RPMI8226 (cell line): ENCODE data around the gene KLF13.

Experiments
- DNase-seq: peaks from one replicate; pipeline ENCODE4 v3.0.0-alpha.2; 2015

KLF13 gene

DNA sequence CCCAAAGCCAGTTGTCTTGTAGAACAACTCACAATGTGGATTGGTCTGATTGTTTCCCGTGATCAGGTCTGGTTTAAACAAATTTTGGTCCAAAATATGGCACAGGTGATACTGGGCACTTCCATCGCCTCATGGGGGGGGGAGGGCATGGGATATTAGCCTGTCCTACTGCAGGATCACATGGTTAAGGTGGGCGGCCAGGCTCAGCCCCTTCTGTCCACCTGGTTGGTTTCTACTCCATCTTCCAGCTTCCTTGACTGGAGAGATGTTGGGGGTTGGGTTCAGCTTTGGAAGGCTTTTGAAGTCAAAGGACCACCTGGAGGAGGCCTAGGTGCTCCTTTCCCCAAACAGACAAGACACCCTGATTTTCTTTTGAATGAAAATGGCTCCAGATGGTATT lies 7.2 kb downstream of the KLF13 start:
- no peak for DNase-seq

DNA sequence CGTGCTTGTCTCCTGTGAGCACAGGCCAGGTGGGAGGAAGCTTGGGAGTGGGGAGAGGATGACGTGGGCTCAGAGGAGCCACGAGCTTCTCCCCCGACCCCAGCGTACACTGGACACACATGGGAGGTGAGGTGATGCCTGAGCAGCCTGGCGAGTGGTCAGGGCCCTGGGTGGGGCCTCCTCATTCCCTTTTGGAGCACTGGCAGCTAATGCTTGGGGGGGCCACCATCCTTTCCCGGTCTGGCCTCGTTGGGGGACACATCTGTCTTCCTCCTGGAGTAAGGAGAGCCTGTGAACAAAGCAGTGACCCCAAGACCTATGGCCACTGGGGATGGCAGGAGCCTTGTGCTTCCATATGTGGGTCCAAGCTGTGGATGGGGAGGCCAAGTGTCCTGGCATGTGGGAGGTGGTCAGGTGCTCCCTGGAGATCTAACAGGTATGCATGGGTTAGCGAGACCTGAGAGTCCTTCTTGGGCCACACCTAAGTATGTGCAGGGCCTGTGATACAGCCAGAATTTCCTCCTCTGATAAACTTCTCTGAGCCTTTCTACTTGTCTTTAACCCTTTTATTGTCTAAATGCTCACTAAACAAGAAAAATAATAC lies 9.5 kb downstream of the KLF13 start:
- DNase-seq: no peak

DNA sequence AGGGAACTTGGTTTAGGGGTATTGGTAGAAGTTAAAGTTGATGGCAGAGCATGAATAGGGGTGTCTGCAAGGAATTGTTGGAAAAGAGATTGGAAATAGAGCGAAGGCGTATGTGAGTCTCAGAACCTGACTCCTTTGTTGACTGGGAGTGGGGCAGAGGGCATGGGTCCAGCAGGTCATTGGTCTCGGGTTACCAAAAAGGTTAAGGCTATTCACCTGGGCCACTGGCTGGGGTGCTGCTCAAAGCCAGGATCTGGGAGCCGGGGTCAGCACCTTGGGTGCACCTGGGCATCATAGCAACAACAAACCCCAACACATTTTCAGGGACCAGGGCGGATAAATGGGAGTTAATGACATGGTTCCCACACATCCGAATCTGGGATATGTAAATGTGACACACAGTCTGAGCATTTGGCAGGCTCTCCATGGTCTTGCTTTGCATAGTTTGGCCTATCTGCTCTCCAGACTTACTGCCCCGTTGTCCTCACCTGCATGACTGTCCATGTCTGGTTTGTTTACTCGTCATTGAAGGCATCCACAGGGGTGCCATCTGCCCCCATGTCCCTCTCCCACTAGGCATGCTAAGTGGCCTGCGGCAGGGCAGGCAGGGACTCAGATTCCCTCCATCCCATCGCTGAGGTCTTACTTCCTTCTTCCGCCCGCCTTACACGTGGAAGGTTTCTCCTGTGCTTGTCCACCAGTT lies 10.1 kb downstream of the KLF13 start:
- no peak for DNase-seq

DNA sequence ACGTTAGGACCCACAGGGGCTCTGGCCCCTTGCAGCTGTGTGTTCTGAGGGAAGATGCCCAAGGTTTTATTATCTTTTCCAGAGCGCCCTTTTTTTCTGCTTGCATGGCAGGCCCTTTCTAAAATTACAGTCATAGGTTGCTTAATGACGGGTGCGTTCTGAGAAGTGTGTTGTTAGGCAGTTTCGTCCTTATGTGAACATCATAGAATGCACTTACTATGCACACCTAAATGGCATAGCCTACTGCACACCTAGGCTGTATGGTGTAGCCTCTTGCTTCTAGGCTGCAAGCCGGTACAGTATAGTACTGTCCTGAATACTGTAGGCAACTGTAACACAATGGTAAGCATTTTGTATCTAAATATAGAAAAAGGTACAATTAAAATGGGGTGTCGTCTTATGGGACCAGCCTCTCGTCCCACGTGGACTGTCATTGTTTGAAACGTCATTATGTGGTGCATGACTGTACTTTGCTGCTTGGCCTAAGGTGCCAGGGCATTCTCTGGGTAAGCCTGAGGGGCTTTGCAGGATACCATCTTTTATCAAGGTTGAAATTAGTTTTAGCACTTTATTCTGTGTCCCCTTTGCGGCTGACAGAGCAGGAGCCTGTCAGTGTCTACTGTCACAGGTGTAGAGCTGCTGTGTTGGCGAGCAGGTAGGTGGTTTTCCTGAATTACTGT lies 10.9 kb downstream of the KLF13 start:
- peak; percentile 42 for DNase-seq

DNA sequence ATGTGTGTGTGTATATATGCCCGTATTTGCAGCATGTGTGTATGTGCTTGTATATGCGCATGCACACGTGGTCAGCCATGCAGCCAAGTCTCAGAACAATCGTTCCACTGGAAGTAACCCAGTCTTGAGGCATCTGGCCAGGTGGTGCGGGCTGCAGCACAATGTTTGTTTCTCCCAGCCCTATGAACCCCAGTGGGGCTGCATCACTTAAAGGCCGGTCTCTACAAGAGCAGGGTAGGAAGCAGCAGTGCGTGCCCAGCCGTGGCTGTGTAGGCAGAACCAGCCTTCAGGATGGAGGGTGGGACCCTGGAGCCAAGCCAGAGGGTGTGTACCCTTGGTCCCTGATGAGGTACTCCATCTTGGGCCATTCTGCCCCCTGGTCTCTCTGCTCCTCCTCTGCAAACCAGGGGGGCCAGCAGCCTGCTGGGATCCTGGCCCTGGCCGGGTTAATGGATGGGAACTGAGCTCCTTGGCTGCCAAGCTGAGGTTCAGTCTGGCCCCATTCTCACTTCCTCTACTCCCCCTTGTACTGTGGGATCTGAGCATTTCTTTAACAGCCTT lies 11.8 kb downstream of the KLF13 start:
- DNase-seq: peak; percentile 71

DNA sequence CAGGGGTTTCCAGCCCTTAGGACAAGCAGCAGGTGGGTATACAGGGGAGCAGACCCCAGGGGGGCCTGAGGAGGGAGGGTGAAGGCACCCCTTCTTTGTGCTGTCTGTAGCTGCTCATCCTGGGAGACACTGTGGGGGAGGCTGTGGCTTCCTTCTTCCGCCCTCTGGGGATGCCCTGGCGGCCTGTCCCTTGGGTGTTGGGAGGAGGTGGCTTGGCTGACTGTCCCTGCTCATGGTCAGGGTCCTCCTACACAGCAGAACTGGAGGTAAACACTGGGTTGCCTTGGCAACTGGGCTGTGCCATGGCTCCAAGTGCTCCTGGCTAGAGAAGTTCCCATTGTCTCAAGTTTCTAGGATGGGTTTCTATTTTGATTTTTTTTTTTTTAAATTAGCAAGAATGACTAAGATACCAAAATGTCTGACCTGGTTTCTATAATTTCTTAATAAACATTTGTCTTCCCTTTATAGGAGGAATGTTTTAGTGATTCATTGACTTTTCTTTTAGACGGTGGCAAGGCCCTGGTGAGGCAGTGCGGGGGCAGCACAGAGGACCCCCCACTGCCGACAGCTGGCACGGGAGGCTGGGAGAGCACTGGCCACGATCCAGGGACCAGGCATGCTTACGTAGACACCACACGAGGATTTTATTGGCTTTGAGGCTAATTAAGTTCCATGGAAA lies 12.4 kb downstream of the KLF13 start:
- DNase-seq: peak; percentile 54

DNA sequence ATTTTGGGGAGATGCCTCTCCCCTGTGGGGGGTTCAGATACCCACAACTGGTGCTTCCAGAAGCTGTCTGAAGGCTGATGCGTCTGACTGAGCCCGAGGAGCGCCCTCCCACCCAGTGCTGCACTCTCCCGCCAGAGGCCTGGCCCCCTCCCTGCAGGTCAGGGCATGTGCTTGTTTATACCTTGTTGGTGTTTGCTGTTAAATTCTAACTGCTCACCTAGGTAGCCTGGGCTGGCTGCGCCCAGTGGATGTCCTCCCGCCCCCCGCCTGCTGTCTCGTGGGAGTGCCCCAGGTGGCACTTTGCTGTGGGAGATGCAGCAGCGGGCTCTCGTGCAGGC lies 12.9 kb downstream of the KLF13 start:
- peak; percentile 39 for DNase-seq

DNA sequence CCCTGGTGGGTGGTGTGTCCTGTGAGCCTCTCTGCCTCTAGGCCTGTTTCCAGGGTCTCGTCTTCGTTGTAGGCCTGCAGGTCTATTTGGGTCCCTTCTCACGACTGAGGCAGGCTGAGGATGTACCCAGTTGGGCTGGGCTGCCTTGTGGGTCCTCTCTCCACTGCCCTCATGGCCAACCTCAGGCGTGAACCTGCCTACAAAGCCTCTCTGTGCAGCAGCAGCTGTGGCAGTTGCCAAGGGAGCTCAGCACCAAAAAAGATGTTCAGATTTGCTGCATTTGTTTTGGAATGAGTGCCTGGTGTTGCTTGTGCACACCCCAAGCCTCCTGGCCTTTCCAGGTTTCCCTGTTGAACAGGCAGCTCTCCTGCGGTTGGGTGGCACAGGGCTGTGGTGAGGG lies 13.4 kb downstream of the KLF13 start:
- no peak for DNase-seq

DNA sequence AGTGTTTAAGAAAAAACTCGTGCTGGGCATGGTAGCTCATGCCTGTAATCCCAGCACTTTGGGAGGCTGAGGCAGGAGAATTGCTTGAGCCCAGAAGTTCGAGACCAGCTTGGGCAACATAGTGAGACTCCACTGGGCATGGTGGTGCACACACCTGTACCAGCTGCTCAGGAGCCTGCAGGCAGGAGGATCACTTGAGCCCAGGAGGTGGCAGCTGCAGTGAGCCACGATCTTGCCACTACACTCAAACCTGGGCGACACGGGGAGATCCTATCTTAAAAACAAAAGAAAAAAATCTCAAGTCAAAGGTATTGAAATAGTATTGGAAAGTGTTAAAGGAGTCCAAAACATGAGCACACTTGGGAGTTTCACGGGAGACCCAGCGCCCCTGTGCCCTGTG lies 14.0 kb downstream of the KLF13 start:
- no peak for DNase-seq

DNA sequence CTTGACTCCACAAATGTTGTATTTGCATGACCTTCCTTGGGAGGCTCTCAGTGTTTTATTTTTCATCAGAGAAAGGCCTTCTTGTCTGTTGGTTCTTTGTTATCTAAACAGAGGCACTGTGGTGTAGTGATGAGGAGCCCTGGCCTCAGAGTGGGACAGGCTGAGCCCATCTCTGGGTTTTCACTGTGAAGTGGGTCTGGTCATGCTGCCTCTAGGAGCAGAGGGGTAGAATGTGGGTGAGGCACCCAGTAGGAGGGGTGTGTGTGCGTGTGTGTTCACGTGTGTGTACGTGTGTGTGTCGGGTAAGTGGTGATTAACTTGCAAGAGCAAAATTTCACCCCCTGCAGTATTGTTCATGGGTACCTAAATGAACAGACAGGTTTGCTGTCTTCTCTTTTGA lies 14.4 kb downstream of the KLF13 start:
- DNase-seq: no peak

DNA sequence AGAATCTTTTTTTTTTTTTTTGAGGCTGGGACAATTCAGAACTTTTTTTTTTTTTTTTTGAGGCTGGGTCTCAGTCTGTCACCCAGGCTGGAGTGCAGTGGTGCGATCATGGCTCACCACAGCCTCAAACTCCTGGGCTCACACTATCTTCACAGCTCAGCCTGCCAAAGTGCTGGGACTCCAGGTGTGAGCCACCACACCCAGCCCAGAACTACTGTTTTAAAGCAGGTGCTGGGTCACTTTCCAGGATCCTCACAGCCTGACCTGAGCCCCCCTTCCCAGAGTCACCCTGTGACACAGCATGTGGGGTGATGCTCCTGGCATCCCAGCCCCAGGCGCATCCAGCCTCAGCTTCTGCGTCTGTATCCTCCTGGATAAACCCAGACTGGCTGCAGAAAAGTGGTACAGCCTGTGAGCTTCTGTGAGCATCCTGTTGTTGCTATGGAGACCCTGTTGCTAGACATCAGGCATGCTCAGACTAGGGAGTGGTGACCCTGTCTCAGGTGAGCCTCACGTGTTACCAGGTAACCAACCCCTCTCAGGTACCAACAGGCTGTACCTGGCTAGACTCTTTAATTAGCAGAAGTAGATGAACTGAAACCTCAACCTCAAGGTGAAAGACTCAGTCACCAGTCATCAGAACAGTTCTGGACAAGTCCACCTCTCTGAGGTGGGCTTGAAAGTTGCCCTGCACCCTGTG lies 15.0 kb downstream of the KLF13 start:
- DNase-seq: peak; percentile 6

DNA sequence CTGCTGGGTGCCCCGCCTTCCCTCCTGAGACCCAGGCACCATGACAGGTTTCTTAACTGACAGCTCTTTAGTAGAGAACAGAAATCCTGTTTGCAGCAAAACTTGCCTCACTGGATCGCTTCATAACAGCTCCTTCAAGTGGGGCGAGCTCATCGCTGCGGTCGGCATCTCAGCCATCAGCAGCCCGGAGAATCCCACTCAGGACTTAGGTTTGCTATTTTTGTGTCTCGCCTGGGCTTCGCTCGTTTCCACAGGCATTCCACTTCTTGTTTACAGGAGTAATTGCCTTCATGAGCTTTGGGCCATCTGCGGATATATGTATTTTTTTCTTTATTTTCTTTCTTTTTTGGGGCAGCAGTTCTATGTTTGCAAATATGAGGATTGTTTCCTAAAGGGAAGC lies 15.7 kb downstream of the KLF13 start:
- DNase-seq: no peak

DNA sequence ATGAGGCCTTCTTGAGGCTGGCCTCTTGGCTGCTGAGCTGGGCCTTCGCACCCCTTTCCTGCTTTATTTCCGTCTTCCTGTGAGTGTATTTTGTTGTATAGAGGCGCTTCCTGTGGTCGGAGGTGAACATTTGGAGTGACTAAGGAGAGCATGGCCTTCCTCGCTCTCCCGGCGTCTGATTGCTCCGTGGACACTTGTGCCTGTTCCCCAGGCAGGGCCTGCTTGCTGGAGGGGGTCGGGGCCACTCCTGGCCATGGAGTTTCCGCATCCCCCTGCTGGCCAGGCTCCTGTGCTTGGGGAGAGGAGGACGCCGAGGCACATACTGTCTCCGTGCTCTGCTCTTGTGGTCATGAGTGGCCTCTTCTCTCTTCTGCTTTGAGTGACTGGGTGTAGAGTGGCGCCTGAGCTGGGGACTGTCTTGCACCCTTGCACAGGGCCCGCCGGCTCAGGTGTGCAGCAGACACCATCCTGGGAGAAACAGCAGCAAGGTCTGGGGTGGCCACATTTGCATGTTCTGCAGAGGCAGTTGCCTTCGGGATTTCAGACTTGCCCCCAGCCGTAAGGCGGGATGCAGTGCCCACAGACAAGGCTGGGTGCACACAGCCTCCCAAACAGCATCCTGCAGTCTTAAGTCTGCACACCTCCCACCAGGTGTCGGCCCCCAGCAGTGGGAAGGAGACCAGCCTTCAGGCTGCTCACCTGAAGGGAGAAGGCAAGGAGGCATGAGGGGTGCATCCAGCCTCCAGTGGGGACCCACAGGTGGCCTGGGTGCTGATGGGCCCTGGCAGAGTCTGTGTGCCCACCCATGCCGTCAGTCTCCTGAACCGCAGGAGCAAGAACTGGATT lies 16.4 kb downstream of the KLF13 start:
- no peak for DNase-seq

DNA sequence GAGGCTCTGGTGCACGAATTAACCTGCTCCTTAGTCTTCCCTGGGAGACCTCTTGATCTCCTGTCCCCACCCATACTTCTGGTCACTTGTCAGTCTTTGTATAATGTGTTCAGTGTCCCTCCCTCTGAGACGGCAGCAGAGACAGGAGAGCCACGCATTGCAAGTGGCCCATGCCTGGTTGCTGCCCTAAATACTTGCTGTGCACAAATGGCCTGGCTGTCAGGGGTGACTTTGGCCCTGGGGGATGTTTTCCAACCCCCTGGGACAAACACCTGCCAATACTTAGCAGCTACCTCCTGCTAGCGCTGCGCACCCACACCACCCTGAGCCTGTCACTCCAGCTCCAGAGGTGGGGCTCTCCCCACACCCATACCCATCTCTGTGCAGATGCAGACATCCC lies 17.2 kb downstream of the KLF13 start:
- no peak for DNase-seq

DNA sequence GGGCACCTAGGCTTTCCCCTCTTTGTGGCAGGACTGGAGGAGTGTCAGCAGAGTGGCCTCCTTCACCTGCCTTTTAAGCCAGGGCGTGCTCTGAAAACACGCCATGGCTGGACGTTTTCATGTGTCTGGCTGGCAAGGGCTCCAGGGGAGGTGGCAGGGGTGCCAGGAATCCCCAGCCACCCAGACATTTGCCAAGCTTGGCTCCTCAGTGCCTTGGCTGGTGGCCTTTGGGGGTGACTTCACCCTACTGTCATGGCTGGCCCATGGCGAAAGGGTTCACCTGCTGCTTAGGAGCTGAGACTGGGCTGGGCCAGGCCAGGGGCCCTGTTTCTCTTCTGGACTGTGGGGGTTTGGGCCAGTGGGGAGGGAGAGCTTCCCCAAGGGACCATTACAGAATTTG lies 17.6 kb downstream of the KLF13 start:
- no peak for DNase-seq

DNA sequence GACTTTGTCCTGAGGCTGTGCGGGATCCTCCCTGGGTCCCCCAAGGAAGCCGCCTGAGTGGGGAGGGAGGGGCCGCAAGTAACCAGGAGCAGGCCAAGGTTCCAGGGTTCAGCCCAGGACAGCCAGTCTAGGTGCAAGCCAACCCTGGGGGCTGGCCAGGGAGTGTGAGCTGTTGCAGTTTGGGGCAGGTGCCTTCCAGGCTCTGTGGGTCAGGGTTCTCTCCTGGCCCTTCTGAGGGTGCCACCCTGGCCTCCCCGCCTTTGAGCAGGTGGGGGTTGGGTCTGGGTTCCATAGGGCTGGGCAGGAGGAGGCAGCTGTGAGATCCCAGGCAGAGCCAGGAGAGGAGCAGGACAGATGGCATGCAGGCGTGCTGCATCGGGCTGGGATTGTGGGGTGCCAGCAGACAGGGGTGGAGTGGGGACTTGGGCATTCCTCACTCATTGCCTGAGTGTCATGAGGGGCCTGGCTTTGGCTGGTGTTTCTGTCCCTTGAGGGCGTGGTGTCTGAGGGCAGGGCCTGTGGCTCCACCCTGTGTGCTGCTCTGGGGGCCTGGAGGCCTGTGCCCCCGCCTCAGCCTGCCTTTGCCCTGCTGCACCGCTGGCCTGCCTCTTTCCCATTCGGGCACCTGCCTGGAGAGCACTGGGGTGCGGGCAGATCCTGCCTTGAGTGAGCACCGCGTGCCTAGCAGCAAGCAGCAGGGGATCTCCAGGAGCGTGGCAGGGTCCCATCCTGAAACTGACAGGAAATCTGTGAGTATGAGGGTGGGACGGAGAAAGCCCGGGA lies 18.4 kb downstream of the KLF13 start:
- peak; percentile 67 for DNase-seq

DNA sequence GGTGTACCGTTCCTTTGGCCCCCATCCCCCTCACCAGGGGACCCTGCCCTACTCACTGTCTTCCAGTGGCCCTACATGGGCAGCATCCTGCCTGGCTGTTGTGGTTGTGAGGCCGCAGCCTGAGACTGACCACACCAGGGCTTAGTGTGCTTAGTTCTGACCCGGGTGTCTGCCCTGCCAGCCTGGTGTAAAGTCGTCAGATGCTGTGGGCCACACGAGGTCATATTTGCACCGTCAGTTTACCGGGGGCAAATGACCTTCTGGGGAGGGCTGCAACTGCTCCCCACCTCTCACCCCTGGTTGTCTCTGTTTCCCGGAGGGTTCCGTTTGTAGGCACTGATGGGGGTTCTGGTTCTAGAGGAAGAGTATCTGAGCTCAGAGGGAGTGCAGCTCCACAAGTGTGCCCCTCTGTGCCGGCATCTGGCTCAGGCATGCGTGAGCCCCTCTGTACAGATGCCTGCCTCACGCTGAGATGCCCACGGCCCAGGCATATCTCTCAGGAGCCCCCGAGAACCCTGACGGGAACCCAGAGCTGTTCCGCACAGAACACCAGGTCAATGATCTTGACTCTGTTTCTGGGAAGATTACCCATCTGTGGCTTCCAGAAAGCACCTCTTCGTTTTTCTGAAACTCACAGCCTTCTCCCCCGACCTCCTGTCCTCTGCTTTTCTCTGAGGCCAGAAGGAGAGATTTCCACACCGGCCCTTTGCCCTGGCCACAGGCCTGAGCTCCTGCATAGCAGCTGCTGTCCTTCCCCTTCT lies 19.2 kb downstream of the KLF13 start:
- no peak for DNase-seq

DNA sequence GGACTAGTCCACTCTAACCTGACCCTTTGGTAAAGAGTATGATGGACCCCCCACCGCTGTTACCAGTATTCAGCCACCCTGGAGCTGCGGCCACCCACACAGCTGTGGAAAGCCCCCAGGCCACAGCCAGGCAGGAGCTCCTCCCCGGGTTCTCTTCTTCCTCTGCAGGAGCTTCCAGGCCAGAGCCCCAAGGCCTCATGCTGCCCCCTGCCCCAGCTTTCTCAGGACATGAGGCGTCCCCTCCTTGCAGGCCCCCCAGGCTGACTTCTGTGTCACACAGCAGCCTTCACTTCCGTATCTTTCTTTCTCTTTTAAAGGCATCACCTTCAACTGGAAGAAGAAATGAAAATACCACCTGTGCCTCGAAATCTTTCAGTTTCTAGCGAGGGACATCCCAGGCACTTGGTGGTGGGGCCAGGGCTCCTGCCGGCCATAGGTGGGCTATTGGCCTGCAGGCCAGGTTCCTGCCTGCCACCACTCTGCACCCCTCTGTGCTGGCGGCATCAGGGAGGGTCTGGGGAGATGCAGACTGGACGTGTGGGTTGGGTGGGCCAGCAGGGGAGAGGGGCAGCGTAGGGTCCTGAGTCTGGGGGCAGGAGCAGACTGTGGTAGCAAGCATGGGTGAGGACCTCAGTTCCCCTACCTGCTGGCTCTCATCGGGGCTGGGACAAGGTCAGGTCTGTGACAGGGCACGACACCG lies 19.9 kb downstream of the KLF13 start:
- DNase-seq: peak; percentile 43

DNA sequence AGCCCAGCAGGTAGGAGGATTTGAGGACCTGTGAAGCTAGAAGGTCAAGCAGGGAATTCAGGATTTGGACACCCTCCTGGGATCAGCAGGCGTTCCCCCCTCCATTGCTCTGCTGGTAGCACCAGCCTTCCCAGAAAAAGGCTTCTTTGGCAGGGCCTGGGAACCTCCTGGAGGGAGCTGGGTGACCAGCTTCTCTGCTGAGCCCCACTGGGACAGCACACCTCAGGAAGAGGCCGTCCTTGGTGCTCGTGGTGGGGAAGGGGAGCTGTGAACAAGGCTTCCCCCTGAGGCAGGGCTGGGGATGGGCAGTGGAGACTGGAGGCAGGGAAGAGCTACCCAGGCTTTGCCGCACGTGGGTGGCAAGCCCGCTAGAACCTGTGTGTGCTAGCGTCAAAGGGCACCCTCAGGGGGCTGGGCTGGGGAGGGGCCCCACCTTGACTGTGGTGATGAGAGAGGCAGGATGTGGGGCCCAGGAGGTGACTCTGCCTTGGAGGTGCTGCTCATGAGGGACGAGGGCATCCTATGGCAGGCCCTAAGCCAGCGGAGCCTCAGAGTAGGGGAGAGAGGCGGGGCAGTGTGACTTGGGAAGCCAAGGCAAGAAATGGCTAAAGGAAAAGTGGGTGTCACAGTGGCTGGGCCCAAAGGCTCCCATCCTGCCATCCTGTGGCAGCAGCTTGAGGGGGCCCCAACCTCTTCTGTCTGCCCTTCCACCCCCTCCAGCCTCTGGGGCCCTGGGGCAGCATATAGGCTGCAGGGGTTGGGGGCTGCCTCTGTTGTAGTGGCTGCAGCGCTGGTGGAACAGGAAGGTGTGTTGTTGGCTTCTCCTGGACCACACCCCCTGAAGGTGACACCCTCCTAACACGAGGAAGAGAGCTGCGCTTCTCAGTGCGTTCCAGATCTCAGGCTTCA lies 20.7 kb downstream of the KLF13 start:
- DNase-seq: no peak
